Hepatocyte (in vitro differentiated cells): ENCODE measurements around the gene GPR157.

Source experiments
- CTCF ChIP-seq: fragments of 200-600 bp; sonication (generic); IDR thresholded peaks from 2 replicates; pipeline ENCODE4 v1.5.1; 2016; ENCODE audit warnings: antibody characterized with exemption, mild to moderate bottlenecking; ENCODE audit not compliant: poor library complexity
- EZH2 ChIP-seq: fragments of 200-600 bp; sonication (generic); IDR thresholded peaks from 2 replicates; pipeline ENCODE4 v1.6.1; 2016; ENCODE audit warnings: antibody characterized with exemption, mild to moderate bottlenecking, borderline replicate concordance
- EZH2phosphoT487 ChIP-seq: fragments of 200-600 bp; sonication (generic); IDR thresholded peaks from one replicate; pipeline ENCODE4 v1.6.1; 2018; ENCODE audit warnings: antibody characterized with exemption, mild to moderate bottlenecking, low read depth, moderate library complexity; ENCODE audit not compliant: unreplicated experiment, severe bottlenecking

- TF ChIP-seq CTCF (no peak), EZH2phosphoT487 (no peak), EZH2 (no peak)
Measured at GRCh38 chr1:9174243-9174642, 45.3 kb upstream of the GPR157 start.
